K562 (cell line): ENCODE data around the gene ACOX1. TPM values are rescaled to one million over a fixed set of nuclear protein-coding genes. Genes with fewer than 3 reads are reported as not detected.

Experiments used
- ATAC-seq: fragments of 200-7000 bp; cut with Tn5 transposase; 3 replicates; pipeline ENCODE4 v1.9.1; 2020; ENCODE audit warnings: moderate library complexity
- BruUV-seq: library from RNA; stranded (reverse); fragments of 400-500 nt; replicated peaks from 2 replicates; lab custom pipeline; 2021; lab: Mats Ljungman, UMichigan
- CTCF ChIA-PET: fragments of 300-600 bp; formaldehyde crosslinking; extraction: SDS; loops from one replicate; lab custom pipeline; 2021; ENCODE audit warnings: low intra/inter-chr PET ratio; lab: Yijun Ruan, JAX
- POLR2A ChIA-PET: fragments of 300-600, 350-650 bp; sonication (Branson Sonifier 250); formaldehyde crosslinking; extraction: SDS; loops from one replicate; lab custom pipeline; 2021; ENCODE audit warnings: antibody characterized with exemption, inconsistent platforms; lab: Yijun Ruan, JAX
- DNase-seq, 4 experiments: peaks; one replicate each; pipeline versions ENCODE4 v3.0.0 to v3.0.0-alpha.2; 2011 to 2018; ENCODE audit warnings: low spot score in 3 of 4, mixed read lengths in 3 of 4; ENCODE audit errors: extremely low read depth in 1 of 4
- FAIRE-seq: peaks from 2 replicates; lab custom pipeline; 2011; peaks lifted over from hg19 to GRCh38; lab: Jason Lieb, UNC
- H2AFZ ChIP-seq: 2 replicates; pipeline ENCODE4 v1.6.0; 2011; ENCODE audit warnings: low read depth, low read length, control low read depth, inconsistent platforms
- H3K27ac ChIP-seq: fragments of 200-600 bp; 3 replicates; pipeline ENCODE4 v1.8.0; 2011; ENCODE audit warnings: low read depth, mild to moderate bottlenecking, control low read depth, inconsistent platforms, low read length, moderate library complexity, mixed read lengths; ENCODE audit errors: extremely low read depth
- H3K27me3 ChIP-seq, 2 experiments: fragments of 300-600 bp in 1 of 2; 2 replicates in 1 of 2; 3 replicates in 1 of 2; pipeline versions ENCODE4 v1.6.0 to v1.8.0; 2011; ENCODE audit warnings: inconsistent platforms in 2 of 2, low read length in 2 of 2, mild to moderate bottlenecking in 1 of 2, mixed read lengths in 1 of 2, moderate library complexity in 1 of 2; ENCODE audit not compliant: control insufficient read depth in 2 of 2, insufficient read depth in 2 of 2
- H3K36me3 ChIP-seq: fragments of 300-600 bp; 3 replicates; pipeline ENCODE4 v1.8.0; 2011; ENCODE audit warnings: mild to moderate bottlenecking, low read length, inconsistent platforms; ENCODE audit not compliant: control insufficient read depth, insufficient read depth
- H3K4me1 ChIP-seq, 2 experiments: fragments of 200-600 bp in 1 of 2; replicated peaks in 1 of 2; 2 replicates in 1 of 2; 3 replicates in 1 of 2; pipeline versions ENCODE4 v1.5.1 to v1.8.0; 2011; ENCODE audit warnings: inconsistent platforms in 2 of 2, low read length in 2 of 2, mild to moderate bottlenecking in 1 of 2, mixed read lengths in 1 of 2, moderate library complexity in 1 of 2; ENCODE audit not compliant: control insufficient read depth in 2 of 2, insufficient read depth in 2 of 2
- H3K4me2 ChIP-seq: 2 replicates; pipeline ENCODE4 v1.6.1; 2011; ENCODE audit warnings: low read length, control low read depth, inconsistent platforms, mixed read lengths; ENCODE audit not compliant: insufficient read depth
- H3K4me3 ChIP-seq: fragments of 200-600 bp; sonication (generic), shearing (Covaris generic); 2 replicates; pipeline ENCODE4 v1.5.1; 2016; ENCODE audit warnings: control low read depth, inconsistent platforms
- H3K79me2 ChIP-seq: fragments of 200-600 bp; 3 replicates; pipeline ENCODE4 v1.8.0; 2011; ENCODE audit warnings: low read length, inconsistent platforms; ENCODE audit not compliant: control insufficient read depth, insufficient read depth
- H3K9ac ChIP-seq, 2 experiments: 2 replicates each; pipeline versions ENCODE4 v1.6.0 to v1.6.1; 2011; ENCODE audit warnings: low read depth in 2 of 2, low read length in 2 of 2, control low read depth in 1 of 2, inconsistent platforms in 1 of 2, mild to moderate bottlenecking in 1 of 2, mixed read lengths in 1 of 2; ENCODE audit not compliant: insufficient read depth in 1 of 2
- H3K9me1 ChIP-seq: one replicate; pipeline ENCODE4 v1.6.0; 2011; ENCODE audit warnings: inconsistent platforms, mild to moderate bottlenecking, low read length, moderate library complexity; ENCODE audit not compliant: control insufficient read depth, insufficient read depth
- H3K9me3 ChIP-seq: replicated peaks from 2 replicates; pipeline ENCODE4 v1.5.1; 2011; ENCODE audit warnings: low read depth, low read length, inconsistent platforms; ENCODE audit not compliant: control insufficient read depth, insufficient read depth
- H4K20me1 ChIP-seq: replicated peaks from 2 replicates; pipeline ENCODE4 v1.6.1; 2011; ENCODE audit warnings: low read length, inconsistent platforms, mixed read lengths; ENCODE audit not compliant: control insufficient read depth, insufficient read depth
- HES1 ChIP-seq: fragments of 450-650 bp; IDR thresholded peaks from 2 replicates; pipeline ENCODE4 v1.6.1; 2016; ENCODE audit warnings: low read depth, mild to moderate bottlenecking, moderate library complexity
- POLR2G ChIP-seq: fragments of 200-400 bp; formaldehyde crosslinking; IDR thresholded peaks from 2 replicates; pipeline ENCODE4 v1.6.1; 2017; ENCODE audit warnings: low read depth, mild to moderate bottlenecking, antibody characterized with exemption, low read length, moderate library complexity
- RBFOX2 ChIP-seq: fragments of 200-400 bp; formaldehyde crosslinking; IDR thresholded peaks from 2 replicates; pipeline ENCODE4 v1.6.1; 2017; ENCODE audit warnings: low read depth, mild to moderate bottlenecking, low read length, moderate library complexity
- RBM25 ChIP-seq: fragments of 200-400 bp; formaldehyde crosslinking; IDR thresholded peaks from 2 replicates; pipeline ENCODE4 v1.6.1; 2018; ENCODE audit warnings: low read length, low read depth, moderate library complexity; ENCODE audit not compliant: severe bottlenecking
- ZBTB7A ChIP-seq: IDR thresholded peaks from 2 replicates; pipeline ENCODE4 v1.6.1; 2011; ENCODE audit warnings: low read depth, mild to moderate bottlenecking, low read length, moderate library complexity, borderline replicate concordance; ENCODE audit not compliant: control insufficient read depth
- ZNF124 ChIP-seq: sonication (generic); formaldehyde crosslinking; IDR thresholded peaks from 2 replicates; pipeline ENCODE4 v1.8.1; 2022; ENCODE audit warnings: missing genetic modification reagents
- ZNF24 ChIP-seq: fragments of 450-650 bp; IDR thresholded peaks from 2 replicates; pipeline ENCODE4 v1.6.1; 2016
- ZNF655 ChIP-seq: fragments of 250-450 bp; sonication (Bioruptor Pico); IDR thresholded peaks from 2 replicates; pipeline ENCODE4 v1.5.0; 2021
- WGBS: fragments of 100-300 bp; shearing (Covaris generic); methylation state at CpG from one replicate; pipeline ENCODE4 v1.1.6; 2016; ENCODE audit warnings: low coverage, mixed read lengths; ENCODE audit not compliant: insufficient coverage; ENCODE audit errors: missing lambda C conversion rate; 5-methylcytosine and 5-hydroxymethylcytosine counted together
- in situ Hi-C: fragments of 300-500 bp; cut with MboI; formaldehyde crosslinking; loops from 4 replicates; pipeline ENCODE4 v1.15.0; 2018; ENCODE audit warnings: inconsistent platforms, mixed read lengths
- intact Hi-C: fragments of 100-400 bp; cut with micrococcal nuclease; formaldehyde crosslinking; loops from 2 replicates; pipeline ENCODE4 v1.14.2; 2022
- polyA plus RNA-seq, 8 experiments: library from polyadenylated mRNA; depleted of rRNA in 4 of 8; stranded (reverse) in 5 of 8; unstranded in 3 of 8; fragments of >200 nt; fragmentation: Nextera tagmentation in 2 of 8; fragmentation: Illumina TruSeq in 1 of 8; extraction: Ambion mirVana in 2 of 8; extraction: Trizol in 1 of 8; gene quantifications; 2 replicates each; pipeline versions ENCODE4 v1.2.1 to v1.2.3, GENCODE V29; 2011 to 2014; ENCODE audit warnings: inconsistent platforms in 1 of 8, missing spikeins in 1 of 8
- total RNA-seq, 7 experiments: library from RNA; depleted of rRNA in 6 of 7; stranded (reverse); fragments of >200 nt in 6 of 7; fragmentation: Illumina TruSeq in 2 of 7; extraction: Trizol in 2 of 7; gene quantifications; 2 replicates each; pipeline versions ENCODE4 v1.2.1 to v1.2.3, GENCODE V29; 2011 to 2021; ENCODE audit warnings: low replicate concordance in 1 of 7

Gene ACOX1
- total and polyA plus RNA-seq, 9 of the 15 experiments (the other 6 are each of a cell fraction or from before 2014, with no cell fraction given) = 7.8 to 24.1 (median 14.5) TPM

- FAIRE-seq (no peak), ATAC-seq (no peak), DNase-seq (no peak)
- WGBS = 41% methylated on average over 35 of the region's 39 CpGs
- in situ Hi-C loops (loop anchor here (5.0 to 10.0 kb wide), 3 partner anchors 100 to 285 kb away; a partner anchor contains a TSS), intact Hi-C loops (loop anchor here (10.0 kb wide), 1 partner anchor 252 kb away; no protein-coding TSS in a partner anchor)
- Histone ChIP-seq H3K36me3 (peaks cover 7% of the 10 kb centered on the region; the same call in 2 of the 3 replicates), H4K20me1 (no peaks in the 10 kb centered on the region), H2AFZ (no peak overlapping the region), H3K9ac (peak overlapping the region in 1 of 2 experiments; percentile 31; a peak in 1 of 4 replicates), H3K9me1 (no peaks in the 10 kb centered on the region), H3K4me1 (peaks cover 0 to 34% of the 10 kb centered on the region in 2 experiments; a peak in 3 of 5 replicates), H3K27ac (no peak overlapping the region), H3K4me3 (no peak overlapping the region), H3K9me3 (no peaks in the 10 kb centered on the region), H3K27me3 (peaks cover 37 to 51% of the 10 kb centered on the region in 2 experiments), H3K79me2 (no peaks in the 10 kb centered on the region), H3K4me2 (no peak overlapping the region)
- BruUV-seq = no TSS peak
- ChIA-PET POLR2A (interaction anchor here (0.6 to 1.8 kb wide), 7 partner anchors 12 to 261 kb away, joined by 3 to 5 read pairs (median 4); no protein-coding TSS in a partner anchor), CTCF (interaction anchor here (3.7 kb wide), 1 partner anchor 102 kb away, joined by 47 read pairs; the partner anchor contains the start of gene MRPL38)
- no peak for TF ChIP-seq RBFOX2
- peak; percentile 29; the same call in 1 of the 2 replicates for TF ChIP-seq POLR2G
- TF ChIP-seq ZNF24 = no peak
- no peak for TF ChIP-seq ZBTB7A
- TF ChIP-seq HES1 = no peak
- TF ChIP-seq RBM25 = no peak
- TF ChIP-seq ZNF124 (CRISPR knock-in tag) = no peak
- no peak for TF ChIP-seq ZNF655 (CRISPR knock-in tag)
Measured at GRCh38 chr17:76007131-76007849, 28.3 kb upstream of the ACOX1 start.
